HG03521 (cell line): ENCODE data around the gene EPHB6.

Experiments
- ATAC-seq: cut with Tn5 transposase; IDR thresholded peaks from one replicate; pipeline ENCODE4 v1.9.1; 2021; ENCODE audit warnings: mild to moderate bottlenecking, moderate library complexity; ENCODE audit not compliant: unreplicated experiment

Gene EPHB6

GRCh38 chr7:142916508-142916907 is 61.6 kb downstream of the EPHB6 start:
- no peak for ATAC-seq

GRCh38 chr7:142917447-142917846 is 62.6 kb downstream of the EPHB6 start:
- ATAC-seq = no peak

GRCh38 chr7:142918901-142919300 is 64.0 kb downstream of the EPHB6 start:
- no peak for ATAC-seq

- no peak for ATAC-seq
These were observed 64.8 kb downstream of the EPHB6 start for GRCh38 chr7:142919656-142920055.
